Karpas-422 (cell line): Measurements from ENCODE around the gene SUPT20H. TPM values are rescaled to one million over a fixed set of nuclear protein-coding genes. Genes with fewer than 3 reads are reported as not detected.

ENCODE experiments used
- DNase-seq: peaks from one replicate; pipeline ENCODE4 v3.0.0-alpha.2; 2015
- H2AFZ ChIP-seq: fragments of 200-600 bp; sonication (generic); 2 replicates; pipeline ENCODE4 v1.6.1; 2014; ENCODE audit warnings: antibody characterized with exemption, low read length, mixed read lengths
- H3K27ac ChIP-seq: fragments of 200-600 bp; sonication (generic); 2 replicates; pipeline ENCODE4 v1.5.1; 2014; ENCODE audit warnings: mild to moderate bottlenecking, low read length, moderate library complexity
- H3K27me3 ChIP-seq: fragments of 200-600 bp; sonication (generic); 2 replicates; pipeline ENCODE4 v1.6.1; 2014; ENCODE audit warnings: low read length, mixed read lengths
- H3K36me3 ChIP-seq: fragments of 200-600 bp; sonication (generic); 2 replicates; pipeline ENCODE4 v1.6.1; 2014; ENCODE audit warnings: low read length, mixed read lengths; ENCODE audit not compliant: insufficient read depth
- H3K4me1 ChIP-seq: fragments of 200-600 bp; sonication (generic); 2 replicates; pipeline ENCODE4 v1.6.1; 2014; ENCODE audit warnings: mild to moderate bottlenecking, low read length, mixed read lengths
- H3K4me2 ChIP-seq: fragments of 200-600 bp; sonication (generic); 2 replicates; pipeline ENCODE4 v1.6.1; 2014; ENCODE audit warnings: low read length, low read depth, mild to moderate bottlenecking; ENCODE audit not compliant: poor library complexity, severe bottlenecking
- H3K4me3 ChIP-seq: fragments of 200-600 bp; sonication (generic); 2 replicates; pipeline ENCODE4 v1.5.1; 2014; ENCODE audit warnings: mild to moderate bottlenecking, antibody characterized with exemption, low read length, mixed read lengths
- H3K79me2 ChIP-seq: fragments of 200-600 bp; sonication (generic); 2 replicates; pipeline ENCODE4 v1.6.1; 2014; ENCODE audit warnings: mild to moderate bottlenecking, low read length, mixed read lengths
- H3K9ac ChIP-seq: fragments of 200-600 bp; sonication (generic); 2 replicates; pipeline ENCODE4 v1.6.0; 2014; ENCODE audit warnings: low read length
- H3K9me2 ChIP-seq: fragments of 200-600 bp; sonication (generic), shearing (Covaris generic); replicated peaks from 2 replicates; pipeline ENCODE4 v1.6.0; 2014; ENCODE audit warnings: mild to moderate bottlenecking, low read length, moderate library complexity; ENCODE audit not compliant: insufficient read depth
- H3K9me3 ChIP-seq: fragments of 300-700, 200-600 bp; sonication (generic); 2 replicates; pipeline ENCODE4 v1.6.1; 2014; ENCODE audit warnings: low read length, mixed read lengths
- H4K20me1 ChIP-seq: fragments of 200-600 bp; sonication (generic); 2 replicates; pipeline ENCODE4 v1.6.1; 2014; ENCODE audit warnings: mild to moderate bottlenecking, antibody characterized with exemption, low read length, low read depth; ENCODE audit not compliant: insufficient read depth
- total RNA-seq: library from RNA; depleted of rRNA; stranded (reverse); fragments of >200 nt; shearing (Covaris generic); gene quantifications from 2 replicates; pipeline ENCODE4 v1.2.3, GENCODE V29; 2014; ENCODE audit warnings: low replicate concordance

Gene SUPT20H
- total RNA-seq, 1 experiment from 2014 or later = 95.5 TPM

DNA sequence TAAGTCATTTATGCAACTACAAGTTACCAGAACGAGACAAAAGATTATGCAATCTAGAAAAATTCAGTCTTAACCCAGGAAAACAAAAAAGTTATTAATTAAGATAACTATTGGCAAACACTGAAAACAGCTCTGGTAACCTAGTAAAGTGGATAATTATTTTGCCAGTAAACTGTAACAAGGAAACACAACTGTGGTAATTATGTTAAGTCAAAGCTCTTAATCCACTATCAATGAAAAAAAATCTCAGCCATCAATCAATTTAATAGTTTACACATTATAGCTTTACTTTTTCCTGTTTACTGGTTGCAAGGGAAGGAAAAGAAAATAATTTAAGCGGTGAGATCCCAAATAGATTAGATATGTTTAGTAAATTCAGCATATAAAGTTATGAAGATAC lies 47.7 kb downstream of the SUPT20H start:
- Histone ChIP-seq H3K4me2 (no peak overlapping the region), H3K27me3 (no peaks in the 10 kb centered on the region), H3K79me2 (peaks cover 48% of the 10 kb centered on the region), H4K20me1 (no peaks in the 10 kb centered on the region), H3K4me3 (no peak overlapping the region), H3K9me2 (no peaks in the 10 kb centered on the region), H3K4me1 (peaks cover 16% of the 10 kb centered on the region), H3K9ac (no peak overlapping the region), H2AFZ (no peak overlapping the region), H3K9me3 (no peaks in the 10 kb centered on the region), H3K36me3 (peaks cover 92% of the 10 kb centered on the region), H3K27ac (no peak overlapping the region)
- DNase-seq = no peak

GRCh38 chr13:37011002-37011401 lies 48.5 kb downstream of the SUPT20H start:
- Histone ChIP-seq H3K79me2 (peaks cover 52% of the 10 kb centered on the region), H3K4me2 (no peak overlapping the region), H3K4me3 (no peak overlapping the region), H3K4me1 (peaks cover 16% of the 10 kb centered on the region), H2AFZ (no peak overlapping the region), H4K20me1 (no peaks in the 10 kb centered on the region), H3K27ac (no peak overlapping the region), H3K9me2 (no peaks in the 10 kb centered on the region), H3K9me3 (no peaks in the 10 kb centered on the region), H3K36me3 (peaks cover 94% of the 10 kb centered on the region), H3K27me3 (no peaks in the 10 kb centered on the region), H3K9ac (no peak overlapping the region)
- no peak for DNase-seq

DNA sequence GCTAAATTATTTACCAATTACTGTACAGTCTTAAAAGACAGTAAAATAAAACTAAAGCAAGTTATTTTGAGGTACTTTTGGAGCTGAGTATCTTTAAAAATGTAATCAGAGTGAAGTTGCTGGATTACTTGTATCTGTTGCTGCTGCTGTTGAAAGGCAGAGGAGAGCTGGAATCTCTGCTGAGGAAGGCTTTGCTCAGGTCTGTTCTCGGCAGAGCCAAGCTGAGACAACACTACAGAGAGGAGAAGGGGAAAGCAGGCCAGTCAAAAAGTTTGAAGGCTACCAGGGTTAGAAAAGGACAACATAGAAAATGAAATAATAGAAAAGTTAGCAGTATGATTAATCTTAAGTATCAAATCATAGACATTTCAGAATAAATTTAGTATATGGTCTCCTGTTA lies 49.1 kb downstream of the SUPT20H start:
- H3K4me1 ChIP-seq = peaks cover 16% of the 10 kb centered on the region
- no peak overlapping the region for H3K4me3 ChIP-seq
- H3K9me2 ChIP-seq = no peaks in the 10 kb centered on the region
- H2AFZ ChIP-seq = no peak overlapping the region
- H3K36me3 ChIP-seq = peaks cover 88% of the 10 kb centered on the region
- no peak overlapping the region for H3K27ac ChIP-seq
- H3K9ac ChIP-seq = no peak overlapping the region
- H3K79me2 ChIP-seq = peaks cover 47% of the 10 kb centered on the region
- no peak overlapping the region for H3K4me2 ChIP-seq
- H3K9me3 ChIP-seq = no peaks in the 10 kb centered on the region
- H3K27me3 ChIP-seq = no peaks in the 10 kb centered on the region
- H4K20me1 ChIP-seq = no peaks in the 10 kb centered on the region
- DNase-seq = no peak

DNA sequence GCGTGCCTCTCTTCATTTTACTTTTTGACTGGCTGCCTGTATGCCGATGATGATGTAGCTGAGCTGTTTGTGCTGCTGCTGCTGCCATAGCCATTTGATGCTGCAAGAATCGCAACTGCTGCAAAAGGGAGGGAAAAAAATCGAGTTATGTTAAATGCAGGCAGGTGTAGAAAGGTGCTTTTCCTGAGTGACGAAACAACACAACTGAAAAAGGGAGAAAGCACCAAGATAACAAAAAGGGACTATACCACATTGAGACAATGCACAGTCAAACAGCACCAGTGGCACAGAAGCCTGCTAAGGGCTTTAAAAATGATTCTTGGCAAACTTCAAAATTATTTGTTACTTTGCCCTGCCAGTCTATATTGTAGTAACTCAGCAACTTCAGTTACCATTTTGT lies 49.8 kb downstream of the SUPT20H start:
- Histone ChIP-seq H3K4me2 (no peak overlapping the region), H2AFZ (no peak overlapping the region), H3K9ac (no peak overlapping the region), H4K20me1 (no peaks in the 10 kb centered on the region), H3K79me2 (peaks cover 43% of the 10 kb centered on the region), H3K9me2 (no peaks in the 10 kb centered on the region), H3K4me3 (no peak overlapping the region), H3K27me3 (no peaks in the 10 kb centered on the region), H3K9me3 (no peaks in the 10 kb centered on the region), H3K27ac (no peak overlapping the region), H3K36me3 (peaks cover 84% of the 10 kb centered on the region), H3K4me1 (peaks cover 16% of the 10 kb centered on the region)
- no peak for DNase-seq

DNA sequence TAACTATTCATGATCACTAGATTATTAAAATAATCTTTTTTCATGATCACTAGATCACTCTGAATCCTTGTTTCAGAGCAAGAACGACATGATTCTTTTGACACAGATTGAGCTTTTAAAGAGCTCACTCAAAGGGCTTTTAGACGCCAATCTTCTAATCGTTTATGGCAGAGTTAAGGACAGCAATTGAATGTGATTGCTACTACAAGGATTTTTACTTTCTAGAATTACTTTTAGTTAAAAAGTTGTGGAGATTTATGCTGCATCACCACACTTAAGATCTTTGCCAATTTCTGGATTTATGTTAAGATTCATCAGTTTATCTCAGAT lies 57.6 kb downstream of the SUPT20H start:
- Histone ChIP-seq H3K9ac (peak overlapping the region; percentile 92), H3K27me3 (no peaks in the 10 kb centered on the region), H3K36me3 (peaks cover 29% of the 10 kb centered on the region), H3K4me1 (peaks cover 33% of the 10 kb centered on the region), H3K79me2 (peaks cover 57% of the 10 kb centered on the region), H3K9me2 (no peaks in the 10 kb centered on the region), H2AFZ (no peak overlapping the region), H3K4me2 (peak overlapping the region; percentile 82), H3K27ac (peak overlapping the region; percentile 93), H3K4me3 (peak overlapping the region; percentile 97), H3K9me3 (no peaks in the 10 kb centered on the region), H4K20me1 (no peaks in the 10 kb centered on the region; the same call in 1 of the 2 replicates)
- no peak for DNase-seq

- peaks cover 38% of the 10 kb centered on the region for H3K4me1 ChIP-seq
- H3K27me3 ChIP-seq = no peaks in the 10 kb centered on the region
- peak within 1 kb of the TSS; percentile 97 for H3K4me3 ChIP-seq
- peak within 1 kb of the TSS; percentile 82 for H3K4me2 ChIP-seq
- peak; percentile 97 for DNase-seq
- no peaks in the 10 kb centered on the region for H3K9me2 ChIP-seq
- peak within 1 kb of the TSS; percentile 96 for H3K9ac ChIP-seq
- peak within 1 kb of the TSS; percentile 31; the same call in 1 of the 2 replicates for H2AFZ ChIP-seq
- H3K27ac ChIP-seq = peak within 1 kb of the TSS; percentile 93
- H3K9me3 ChIP-seq = no peaks in the 10 kb centered on the region
- peaks cover 73% of the 10 kb centered on the region for H3K79me2 ChIP-seq
- peaks cover 30% of the 10 kb centered on the region; the same call in 1 of the 2 replicates for H3K36me3 ChIP-seq
- peaks cover 5% of the 10 kb centered on the region; the same call in 1 of the 2 replicates for H4K20me1 ChIP-seq
Measured at GRCh38 chr13:36999054-36999714, 60.3 kb downstream of the SUPT20H start, which contains the start of gene ALG5. ALG5 (minus strand) TSS chr13:36999340; CDS start chr13:36999300, 40 bp downstream.

- Histone ChIP-seq H3K4me3 (peak overlapping the region; percentile 97), H3K9me3 (no peaks in the 10 kb centered on the region), H3K9me2 (no peaks in the 10 kb centered on the region), H3K27ac (peak overlapping the region; percentile 54), H3K79me2 (peaks cover 72% of the 10 kb centered on the region), H3K27me3 (no peaks in the 10 kb centered on the region), H3K36me3 (peaks cover 32% of the 10 kb centered on the region; the same call in 1 of the 2 replicates), H3K4me2 (peak overlapping the region; percentile 82), H3K4me1 (peaks cover 38% of the 10 kb centered on the region), H3K9ac (peak overlapping the region; percentile 96), H4K20me1 (peaks cover 5% of the 10 kb centered on the region; the same call in 1 of the 2 replicates), H2AFZ (peak overlapping the region; percentile 31; the same call in 1 of the 2 replicates)
- DNase-seq = peak; percentile 71
Measured at GRCh38 chr13:36998624-36999041, 60.9 kb downstream of the SUPT20H start.

- peak; percentile 43 for DNase-seq
- H3K79me2 ChIP-seq = peaks cover 71% of the 10 kb centered on the region
Measured at GRCh38 chr13:36997716-36998427, 61.6 kb downstream of the SUPT20H start.

More at GRCh38 chr13:36997716-36998427, 61.6 kb downstream of the SUPT20H start:
- Histone ChIP-seq H3K9me3 (no peaks in the 10 kb centered on the region), H2AFZ (no peak overlapping the region), H3K27me3 (no peaks in the 10 kb centered on the region), H3K36me3 (peaks cover 32% of the 10 kb centered on the region; the same call in 1 of the 2 replicates), H3K4me1 (peaks cover 37% of the 10 kb centered on the region), H3K9me2 (no peaks in the 10 kb centered on the region), H3K9ac (peak overlapping the region; percentile 96), H4K20me1 (peaks cover 5% of the 10 kb centered on the region; the same call in 1 of the 2 replicates), H3K4me2 (peak overlapping the region; percentile 82), H3K4me3 (peak overlapping the region; percentile 97), H3K27ac (peak overlapping the region; percentile 54; the same call in 1 of the 2 replicates)
